HepG2 (cell line): ENCODE data around the gene CCDC69. TPM values are rescaled to one million over a fixed set of nuclear protein-coding genes. Genes with fewer than 3 reads are reported as not detected.

Experiments
- AHDC1 ChIP-seq: sonication (generic); formaldehyde crosslinking; IDR thresholded peaks from 2 replicates; pipeline ENCODE4 v1.5.1; 2020; ENCODE audit warnings: mild to moderate bottlenecking, missing genetic modification reagents, borderline replicate concordance
- ASH2L ChIP-seq: fragments of 300-600, 200-600 bp; sonication (generic); IDR thresholded peaks from 2 replicates; pipeline ENCODE4 v1.7.0; 2017; ENCODE audit warnings: low read depth, mild to moderate bottlenecking, moderate library complexity, mixed read lengths, low read length; ENCODE audit not compliant: insufficient read length
- CHD2 ChIP-seq: IDR thresholded peaks from 2 replicates; pipeline ENCODE4 v1.6.1; 2011; ENCODE audit warnings: low read depth, low read length, improper control_type of control experiment
- CSRNP2 ChIP-seq: sonication (generic); formaldehyde crosslinking; conservative IDR thresholded peaks from 2 replicates; pipeline ENCODE4 v1.8.0; 2022; ENCODE audit warnings: low read depth, missing genetic modification reagents
- FOXA3 ChIP-seq: IDR thresholded peaks from 2 replicates; pipeline ENCODE4 v1.6.1; 2016; ENCODE audit warnings: missing genetic modification reagents, missing compliant biosample characterization
- HNF4G ChIP-seq, 2 experiments: sonication (generic) in 1 of 2; formaldehyde crosslinking in 1 of 2; IDR thresholded peaks; 2 replicates each; pipeline versions ENCODE4 v1.4.0 to v1.6.1; 2011 to 2020; ENCODE audit warnings: borderline replicate concordance in 2 of 2, low read depth in 2 of 2, mild to moderate bottlenecking in 2 of 2, low read length in 1 of 2, missing genetic modification reagents in 1 of 2, moderate library complexity in 1 of 2
- MAF1 ChIP-seq: sonication (generic); formaldehyde crosslinking; IDR thresholded peaks from 2 replicates; pipeline ENCODE4 v1.5.0; 2020; ENCODE audit warnings: missing genetic modification reagents, borderline replicate concordance
- MBNL3 ChIP-seq: fragments of 250-450 bp; sonication (Bioruptor Pico); conservative IDR thresholded peaks from 2 replicates; pipeline ENCODE4 v1.8.0; 2022; ENCODE audit warnings: mild to moderate bottlenecking, inconsistent platforms
- MED1 ChIP-seq: sonication (generic); formaldehyde crosslinking; IDR thresholded peaks from 2 replicates; pipeline ENCODE4 v1.4.0; 2020; ENCODE audit warnings: missing genetic modification reagents
- MXI1 ChIP-seq: IDR thresholded peaks from 3 replicates; pipeline ENCODE4 v1.6.1; 2012; ENCODE audit warnings: low read depth, low read length, inconsistent platforms, borderline replicate concordance
- NONO ChIP-seq, 2 experiments: fragments of 450-650 bp in 1 of 2; sonication (generic) in 1 of 2; formaldehyde crosslinking in 1 of 2; IDR thresholded peaks in 1 of 2; conservative IDR thresholded peaks in 1 of 2; 2 replicates each; pipeline versions ENCODE4 v1.6.1 to v1.8.0; 2017 to 2022; ENCODE audit warnings: mild to moderate bottlenecking in 1 of 2, missing genetic modification reagents in 1 of 2, moderate library complexity in 1 of 2
- RCOR2 ChIP-seq: IDR thresholded peaks from 2 replicates; pipeline ENCODE4 v1.6.1; 2016; ENCODE audit warnings: missing biosample characterization, missing genetic modification reagents
- SAFB2 ChIP-seq: sonication (generic); formaldehyde crosslinking; IDR thresholded peaks from 2 replicates; pipeline ENCODE4 v1.5.1; 2020; ENCODE audit warnings: missing genetic modification reagents, low read depth, mild to moderate bottlenecking, borderline replicate concordance
- SMAD3 ChIP-seq: sonication (generic); formaldehyde crosslinking; IDR thresholded peaks from 2 replicates; pipeline ENCODE4 v1.4.0; 2020; ENCODE audit warnings: missing genetic modification reagents
- ZNF138 ChIP-seq: sonication (generic); formaldehyde crosslinking; IDR thresholded peaks from 2 replicates; pipeline ENCODE4 v1.5.0; 2020; ENCODE audit warnings: mild to moderate bottlenecking, low read depth, missing genetic modification reagents
- ZNF274 ChIP-seq: sonication (generic); formaldehyde crosslinking; IDR thresholded peaks from 2 replicates; pipeline ENCODE4 v1.5.1; 2020; ENCODE audit warnings: mild to moderate bottlenecking, missing genetic modification reagents
- ZNF619 ChIP-seq: sonication (generic); formaldehyde crosslinking; IDR thresholded peaks from 2 replicates; pipeline ENCODE4 v1.4.0; 2020; ENCODE audit warnings: mild to moderate bottlenecking, missing genetic modification reagents
- ZNF800 ChIP-seq: sonication (generic); formaldehyde crosslinking; IDR thresholded peaks from 2 replicates; pipeline ENCODE4 v1.4.0; 2020; ENCODE audit warnings: missing genetic modification reagents
- ZNF879 ChIP-seq: sonication (generic); formaldehyde crosslinking; IDR thresholded peaks from 2 replicates; pipeline ENCODE4 v1.8.1; 2023; ENCODE audit warnings: missing genetic modification reagents
- polyA plus RNA-seq, 8 experiments: library from polyadenylated mRNA; depleted of rRNA in 3 of 8; stranded (reverse) in 7 of 8; unstranded in 1 of 8; fragments of >200 nt; fragmentation: Illumina TruSeq in 4 of 8; extraction: Trizol in 4 of 8; gene quantifications; 2 replicates each; pipeline versions ENCODE4 v1.2.1 to v1.2.3, GENCODE V29; 2011 to 2016; ENCODE audit warnings: low read depth in 4 of 8, missing spikeins in 1 of 8, mixed read lengths in 1 of 8; ENCODE audit not compliant: insufficient read depth in 1 of 8
- total RNA-seq, 5 experiments: library from RNA; depleted of rRNA; stranded (reverse); fragments of >200 nt; fragmentation: Illumina TruSeq; extraction: Trizol; gene quantifications; 2 replicates each; pipeline ENCODE4 v1.2.3, GENCODE V29; 2016; ENCODE audit warnings: low read depth in 1 of 5

The CCDC69 gene
- total and polyA plus RNA-seq, 2 of the 13 experiments (the other 11 are each of a cell fraction or from before 2014, with no cell fraction given): 12.2 to 45.2 TPM

- TF ChIP-seq AHDC1 (CRISPR knock-in tag): peak; percentile 74; the same call in 1 of the 2 replicates
- TF ChIP-seq ZNF879 (CRISPR knock-in tag): no peak
- TF ChIP-seq MAF1 (CRISPR knock-in tag): no peak
- TF ChIP-seq CHD2: no peak
- TF ChIP-seq NONO (IDR thresholded peaks at IDR 0.05): no peak
- peak; percentile 51; the same call in 1 of the 2 replicates for TF ChIP-seq NONO (CRISPR knock-in tag; conservative IDR thresholded peaks at IDR 0.05)
- TF ChIP-seq ASH2L: peak; percentile 38
- TF ChIP-seq FOXA3 (CRISPR knock-in tag): peak; percentile 74
- 0 out of 2 replicates have a peak, but pooled peaks have one; percentile 12 for TF ChIP-seq ZNF274 (CRISPR knock-in tag)
- TF ChIP-seq SAFB2: peak; percentile 61; the same call in 1 of the 2 replicates
- 0 out of 2 replicates have a peak, but pooled peaks have one; percentile 33 for TF ChIP-seq ZNF619
- peak; percentile 74 for TF ChIP-seq HNF4G (IDR thresholded peaks at IDR 0.05; ENCODE audit: borderline replicate concordance, low read depth, low read length)
- TF ChIP-seq HNF4G (CRISPR knock-in tag; IDR thresholded peaks at IDR 0.05; ENCODE audit: borderline replicate concordance, low read depth): 0 out of 2 replicates have a peak, but pooled peaks have one; percentile 68
- peak; percentile 64; the same call in 1 of the 2 replicates for TF ChIP-seq SMAD3 (CRISPR knock-in tag)
- TF ChIP-seq MED1 (CRISPR knock-in tag): peak; percentile 82
- 0 out of 2 replicates have a peak, but pooled peaks have one; percentile 50 for TF ChIP-seq RCOR2 (CRISPR knock-in tag)
- peak; percentile 45; the same call in 1 of the 3 replicates for TF ChIP-seq MXI1
- no peak for TF ChIP-seq ZNF138 (CRISPR knock-in tag)
- TF ChIP-seq ZNF800 (CRISPR knock-in tag): peak; percentile 88
- no peak for TF ChIP-seq MBNL3 (CRISPR knock-in tag)
- TF ChIP-seq CSRNP2 (CRISPR knock-in tag): no peak
Measured at GRCh38 chr5:151234476-151235238, 10.8 kb upstream of the CCDC69 start (continued).
